Hepatic stellate cell (primary cell): ENCODE data around the gene AUTS2.

Experiments used
- DNase-seq: peaks from one replicate; pipeline ENCODE4 v3.0.0; 2011; ENCODE audit warnings: low spot score

The AUTS2 gene

GRCh38 chr7:70758646-70759045 is 1160.4 kb downstream of the AUTS2 start:
- no peak for DNase-seq

DNA sequence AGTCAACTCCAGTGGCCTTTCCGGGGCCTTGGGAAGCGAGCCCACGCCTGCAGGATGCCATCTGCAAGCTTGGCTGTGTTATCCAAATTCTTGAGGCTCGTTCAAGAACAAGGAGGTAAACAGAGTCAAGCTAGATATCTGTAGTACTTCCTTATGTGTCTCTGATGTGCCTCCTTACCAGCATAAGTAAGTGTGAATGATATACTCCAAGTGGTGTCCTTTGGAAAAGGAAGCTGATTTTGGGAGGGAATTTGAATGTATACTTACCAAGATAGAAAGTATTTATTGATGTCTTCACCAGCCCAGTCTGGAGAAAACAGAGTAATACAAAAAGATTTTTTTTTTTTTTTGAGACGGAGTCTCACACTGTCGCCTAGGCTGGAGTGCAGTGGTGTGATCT is 1161.4 kb downstream of the AUTS2 start:
- no peak for DNase-seq

- no peak for DNase-seq
Measured at GRCh38 chr7:70761711-70762328, 1163.5 kb downstream of the AUTS2 start.

GRCh38 chr7:70762696-70763095 is 1164.4 kb downstream of the AUTS2 start:
- DNase-seq: no peak

- DNase-seq: no peak
Measured at GRCh38 chr7:70763961-70764691, 1165.9 kb downstream of the AUTS2 start.

GRCh38 chr7:70764701-70765208 is 1166.5 kb downstream of the AUTS2 start:
- DNase-seq: no peak

DNA sequence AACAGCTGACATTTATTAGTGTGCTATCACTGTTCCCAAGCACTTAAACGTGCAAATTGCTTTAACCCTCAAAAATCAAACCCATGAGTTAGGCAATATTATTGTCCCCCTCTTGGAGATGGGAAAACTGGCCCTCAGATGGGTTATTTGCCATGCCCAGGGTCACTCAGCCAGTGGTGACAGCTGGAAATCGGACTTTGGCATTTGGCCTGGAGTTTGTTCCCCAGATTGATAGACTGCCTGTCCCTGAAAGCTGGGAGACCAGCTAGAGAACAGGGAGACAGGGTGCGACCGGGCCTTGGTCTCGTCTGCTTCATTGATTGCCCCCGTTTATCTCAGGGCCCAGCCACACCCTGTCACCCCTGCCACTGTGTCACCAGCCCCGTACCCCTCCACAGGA is 1167.4 kb downstream of the AUTS2 start:
- no peak for DNase-seq

DNA sequence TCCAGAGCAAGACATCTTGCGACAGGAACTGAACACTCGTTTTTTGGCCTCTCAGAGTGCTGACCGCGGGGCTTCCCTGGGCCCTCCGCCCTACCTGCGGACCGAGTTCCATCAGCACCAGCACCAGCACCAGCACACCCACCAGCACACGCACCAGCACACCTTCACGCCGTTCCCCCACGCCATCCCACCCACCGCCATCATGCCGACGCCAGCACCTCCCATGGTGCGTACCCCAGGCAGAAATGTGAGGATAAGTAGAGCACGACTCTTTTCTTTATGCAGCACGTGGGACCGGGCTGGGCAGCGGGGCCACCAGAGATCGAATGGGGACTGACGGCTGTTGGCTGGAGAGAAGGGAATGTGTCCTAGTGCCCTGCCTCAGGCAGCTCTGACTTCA is 1167.8 kb downstream of the AUTS2 start:
- no peak for DNase-seq

- no peak for DNase-seq
Measured at GRCh38 chr7:70766694-70767093, 1168.4 kb downstream of the AUTS2 start.

GRCh38 chr7:70770154-70770553 is 1171.9 kb downstream of the AUTS2 start:
- no peak for DNase-seq

- no peak for DNase-seq
Measured at GRCh38 chr7:70771451-70771850, 1173.2 kb downstream of the AUTS2 start.

DNA sequence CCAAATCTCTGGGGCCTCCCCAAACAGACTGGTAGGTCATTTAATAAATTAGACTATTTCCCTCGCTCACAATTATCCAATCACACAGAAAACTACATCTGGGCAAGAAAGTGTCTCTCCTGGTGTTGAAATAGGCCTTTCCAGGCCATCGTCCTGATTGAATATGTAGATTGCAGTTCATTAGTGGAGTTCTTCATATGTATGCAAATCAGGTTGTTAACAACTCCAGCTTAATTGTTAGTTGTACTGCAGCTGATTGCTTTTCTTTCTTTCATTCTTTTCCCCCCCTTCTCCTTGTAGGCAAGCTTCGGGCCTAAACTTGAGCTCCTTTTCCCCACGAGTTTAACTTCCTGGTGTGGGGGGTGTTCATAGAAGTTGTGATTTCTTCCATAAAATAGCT is 1174.6 kb downstream of the AUTS2 start:
- DNase-seq: no peak

GRCh38 chr7:70773406-70773805 is 1175.1 kb downstream of the AUTS2 start:
- DNase-seq: no peak

DNA sequence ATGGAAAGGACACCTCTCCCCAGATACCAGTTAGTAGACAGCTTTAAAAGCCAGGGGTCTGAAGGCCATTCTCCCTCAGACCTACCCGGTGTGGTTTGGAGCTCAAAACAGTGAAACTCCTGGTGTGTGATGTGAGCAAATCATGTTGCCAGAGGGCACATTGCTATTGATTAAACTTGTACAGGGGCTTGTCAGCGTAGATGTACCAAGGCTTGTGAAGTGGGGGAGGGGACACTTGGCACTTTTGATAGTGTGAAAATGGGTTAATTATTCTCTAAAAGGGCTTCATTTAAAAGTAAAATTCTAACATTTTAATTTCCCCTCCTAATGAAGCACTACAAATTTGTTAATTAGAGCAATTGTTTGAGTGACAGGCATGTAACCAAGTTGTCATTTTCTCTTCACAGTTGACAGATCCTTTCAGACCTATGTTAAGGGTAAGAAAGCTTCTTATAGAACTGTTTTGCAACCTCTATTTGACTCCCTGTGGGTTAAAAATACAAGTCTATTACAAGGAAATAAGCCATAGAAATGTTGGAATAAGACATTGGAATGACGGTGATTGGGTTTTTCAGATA is 1176.8 kb downstream of the AUTS2 start:
- DNase-seq: no peak

DNA sequence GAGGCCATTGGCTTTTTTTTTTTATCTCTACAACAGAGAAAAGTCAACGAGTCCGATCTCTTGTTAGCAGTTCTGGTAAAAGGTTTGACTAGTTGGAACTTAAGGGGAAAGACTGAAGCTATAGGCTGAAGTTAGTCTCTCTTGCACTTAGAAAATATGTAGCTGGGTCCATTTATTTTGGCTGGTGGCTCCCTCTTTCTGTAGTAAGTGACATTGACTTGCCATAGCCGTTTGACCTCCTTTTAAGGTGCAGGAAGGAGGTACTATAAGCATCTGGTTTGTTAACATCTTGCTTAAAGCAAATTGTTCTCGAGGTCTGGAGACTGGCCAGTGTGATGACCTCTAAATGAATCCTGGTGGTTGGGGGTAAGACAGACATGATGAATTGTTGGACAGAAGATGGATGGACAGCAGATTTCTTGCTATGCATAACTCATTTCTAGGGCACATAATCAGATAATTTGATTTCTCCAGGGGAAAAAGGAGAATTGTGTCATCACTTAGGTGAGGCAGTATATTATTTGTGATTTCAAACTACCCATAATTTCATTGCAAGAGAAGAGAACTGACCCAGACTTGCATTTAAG is 1177.4 kb downstream of the AUTS2 start:
- no peak for DNase-seq

- DNase-seq: no peak
Measured at GRCh38 chr7:70776627-70777101, 1178.4 kb downstream of the AUTS2 start.

GRCh38 chr7:70777251-70777650 is 1179.0 kb downstream of the AUTS2 start:
- no peak for DNase-seq

DNA sequence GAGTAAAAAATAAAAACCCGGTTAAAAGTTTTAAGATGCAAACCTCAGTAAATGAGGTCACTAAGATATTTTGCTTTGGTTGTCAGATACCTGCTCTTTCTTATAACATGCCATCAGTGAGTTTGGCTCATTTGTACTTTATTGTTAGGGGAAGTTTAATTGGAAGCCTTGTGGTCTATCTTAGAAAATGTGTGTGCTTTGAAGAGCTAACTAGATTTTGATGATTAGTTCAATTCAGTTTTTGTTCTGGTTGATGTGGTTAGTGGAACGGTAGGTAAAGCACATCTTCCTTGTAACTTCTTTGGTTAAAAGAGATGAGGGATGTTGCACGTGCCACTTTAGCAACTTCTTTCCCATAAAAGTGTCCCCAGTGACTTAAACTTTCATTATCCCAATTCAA is 1180.3 kb downstream of the AUTS2 start:
- DNase-seq: no peak

GRCh38 chr7:70779321-70779720 is 1181.0 kb downstream of the AUTS2 start:
- DNase-seq: no peak

GRCh38 chr7:70781922-70782311 is 1183.6 kb downstream of the AUTS2 start:
- no peak for DNase-seq

DNA sequence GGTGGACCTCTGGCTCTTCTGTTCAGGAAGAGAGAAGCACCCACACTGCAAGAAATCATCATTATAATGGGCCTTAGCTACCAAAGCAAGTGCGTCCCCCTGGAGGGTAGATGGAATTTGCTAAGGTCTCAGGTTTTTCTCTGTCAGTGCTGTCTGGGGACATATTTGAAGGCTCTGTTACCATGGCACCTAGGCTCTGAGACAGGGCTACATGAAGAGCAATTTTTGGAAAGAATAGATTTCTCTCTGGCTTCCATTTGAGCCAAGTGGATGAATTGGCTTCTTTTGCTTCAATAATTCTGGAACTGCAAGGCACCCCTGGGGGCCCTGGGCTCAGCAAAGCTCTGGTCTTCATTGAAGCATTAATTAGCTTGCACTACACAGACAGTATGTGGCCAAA is 1184.5 kb downstream of the AUTS2 start:
- DNase-seq: no peak

DNA sequence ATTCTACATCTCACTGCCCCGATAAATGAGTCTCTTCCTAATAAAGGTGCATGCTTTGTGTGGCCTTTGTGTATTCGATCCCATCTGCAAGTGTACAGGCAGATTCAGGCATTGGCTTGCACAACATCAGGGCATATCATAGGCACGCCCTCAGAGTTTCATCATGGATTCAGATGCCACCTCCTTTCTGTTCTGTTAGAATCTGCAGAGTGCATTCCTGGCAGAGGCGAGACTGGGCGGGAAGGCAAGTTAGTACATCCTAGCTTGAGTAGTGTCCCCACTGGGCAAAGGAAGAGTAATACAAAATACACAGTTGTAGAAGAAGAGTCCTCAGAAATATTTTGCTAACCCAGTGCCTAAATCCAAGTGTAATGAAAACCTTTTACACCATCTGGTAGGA is 1187.2 kb downstream of the AUTS2 start:
- no peak for DNase-seq

GRCh38 chr7:70786076-70786475 is 1187.8 kb downstream of the AUTS2 start:
- no peak for DNase-seq
